Stimulated activated CD4-positive, alpha-beta T cell treated with anti-CD3 and anti-CD28 coated beads, Interleukin-1b, Interleukin-23, amount 100 ng/mL, for 48 hours (primary cell): ENCODE results near the gene ZDHHC11B.
"Not testable (repeated sequence)": the region's sequence is repeated elsewhere in the genome, so short reads cannot be mapped to it uniquely, and the experiment has no call there.

Source experiments
- DNase-seq: peaks from one replicate; pipeline ENCODE4 v3.0.0-alpha.2; 2020

ZDHHC11B gene

GRCh38 chr5:714215-715118, 70.1 kb downstream of the ZDHHC11B start:
- DNase-seq: not testable (repeated sequence)

- DNase-seq: not testable (repeated sequence)
Measured at GRCh38 chr5:713686-714085, 70.8 kb downstream of the ZDHHC11B start.

- DNase-seq: not testable (repeated sequence)
Measured at GRCh38 chr5:708848-709517, 75.5 kb downstream of the ZDHHC11B start.

GRCh38 chr5:708374-708773, 76.2 kb downstream of the ZDHHC11B start:
- DNase-seq: not testable (repeated sequence)

GRCh38 chr5:706127-706526, 78.4 kb downstream of the ZDHHC11B start:
- not testable (repeated sequence) for DNase-seq

GRCh38 chr5:696753-697702, 87.5 kb downstream of the ZDHHC11B start:
- DNase-seq: not testable (repeated sequence)

GRCh38 chr5:696191-696590, 88.3 kb downstream of the ZDHHC11B start:
- not testable (repeated sequence) for DNase-seq

GRCh38 chr5:695475-695874, 89.1 kb downstream of the ZDHHC11B start:
- not testable (repeated sequence) for DNase-seq

- DNase-seq: not testable (repeated sequence)
Measured at GRCh38 chr5:694042-694431, 90.5 kb downstream of the ZDHHC11B start.

- peak; percentile 53 for DNase-seq
Measured at GRCh38 chr5:693271-694041, 91.1 kb downstream of the ZDHHC11B start, which contains the start of gene TPPP. TSS of gene TPPP (minus strand) at chr5:693352. CDS start at chr5:678060, 15,292 bp downstream.

- DNase-seq: not testable (repeated sequence)
Measured at GRCh38 chr5:692529-693041, 91.9 kb downstream of the ZDHHC11B start.

GRCh38 chr5:691817-692528, 92.6 kb downstream of the ZDHHC11B start:
- no peak for DNase-seq

- not testable (repeated sequence) for DNase-seq
Measured at GRCh38 chr5:691049-691448, 93.5 kb downstream of the ZDHHC11B start.

GRCh38 chr5:690293-690692, 94.2 kb downstream of the ZDHHC11B start:
- not testable (repeated sequence) for DNase-seq

- DNase-seq: not testable (repeated sequence)
Measured at GRCh38 chr5:688348-689010, 96.0 kb downstream of the ZDHHC11B start.

GRCh38 chr5:686936-687335, 97.6 kb downstream of the ZDHHC11B start:
- DNase-seq: not testable (repeated sequence)

GRCh38 chr5:686172-686523, 98.4 kb downstream of the ZDHHC11B start:
- DNase-seq: not testable (repeated sequence)

GRCh38 chr5:685262-686171, 99.0 kb downstream of the ZDHHC11B start:
- DNase-seq: no peak

- no peak for DNase-seq
Measured at GRCh38 chr5:684751-685216, 99.7 kb downstream of the ZDHHC11B start.
